Measurements from ENCODE around the gene PREX1.

- TF ChIP-seq FOXM1 (IDR thresholded peaks at IDR 0.05; ENCODE audit: low read depth) (no peak), RFX5 (IDR thresholded peaks at IDR 0.05; ENCODE audit: low read length) (no peak), REST (IDR thresholded peaks at IDR 0.05; ENCODE audit: low read depth, low read length) (no peak), POLR2AphosphoS5 (IDR thresholded peaks at IDR 0.05; ENCODE audit: low read depth, low read length) (no peak), RAD21 (IDR thresholded peaks at IDR 0.05; ENCODE audit: low read length) (no peak), SIN3A (IDR thresholded peaks at IDR 0.05; ENCODE audit: borderline replicate concordance, low read depth, low read length) (no peak), SMC3 (IDR thresholded peaks at IDR 0.05; ENCODE audit: low read depth, low read length) (no peak), TAF1 (IDR thresholded peaks at IDR 0.05; ENCODE audit: borderline replicate concordance, low read depth, low read length) (no peak), CHD2 (IDR thresholded peaks at IDR 0.05; ENCODE audit: low read length, partially characterized antibody) (no peak)
- TF ChIP-seq, protein P1, sequence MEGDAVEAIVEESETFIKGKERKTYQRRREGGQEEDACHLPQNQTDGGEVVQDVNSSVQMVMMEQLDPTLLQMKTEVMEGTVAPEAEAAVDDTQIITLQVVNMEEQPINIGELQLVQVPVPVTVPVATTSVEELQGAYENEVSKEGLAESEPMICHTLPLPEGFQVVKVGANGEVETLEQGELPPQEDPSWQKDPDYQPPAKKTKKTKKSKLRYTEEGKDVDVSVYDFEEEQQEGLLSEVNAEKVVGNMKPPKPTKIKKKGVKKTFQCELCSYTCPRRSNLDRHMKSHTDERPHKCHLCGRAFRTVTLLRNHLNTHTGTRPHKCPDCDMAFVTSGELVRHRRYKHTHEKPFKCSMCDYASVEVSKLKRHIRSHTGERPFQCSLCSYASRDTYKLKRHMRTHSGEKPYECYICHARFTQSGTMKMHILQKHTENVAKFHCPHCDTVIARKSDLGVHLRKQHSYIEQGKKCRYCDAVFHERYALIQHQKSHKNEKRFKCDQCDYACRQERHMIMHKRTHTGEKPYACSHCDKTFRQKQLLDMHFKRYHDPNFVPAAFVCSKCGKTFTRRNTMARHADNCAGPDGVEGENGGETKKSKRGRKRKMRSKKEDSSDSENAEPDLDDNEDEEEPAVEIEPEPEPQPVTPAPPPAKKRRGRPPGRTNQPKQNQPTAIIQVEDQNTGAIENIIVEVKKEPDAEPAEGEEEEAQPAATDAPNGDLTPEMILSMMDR (IDR thresholded peaks at IDR 0.05): no peak
- TF ChIP-seq, protein P2, sequence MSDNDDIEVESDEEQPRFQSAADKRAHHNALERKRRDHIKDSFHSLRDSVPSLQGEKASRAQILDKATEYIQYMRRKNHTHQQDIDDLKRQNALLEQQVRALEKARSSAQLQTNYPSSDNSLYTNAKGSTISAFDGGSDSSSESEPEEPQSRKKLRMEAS (IDR thresholded peaks at IDR 0.05; ENCODE audit: low read depth): no peak
Observed at GRCh38 chr20:48738399-48739304, 89.1 kb downstream of the PREX1 start.
